Vagina (tissue), 2 donors: ENCODE results near the gene SLC29A3. TPM values are rescaled to one million over a fixed set of nuclear protein-coding genes. Genes with fewer than 3 reads are reported as not detected.

Source experiments
- DNase-seq, 2 donors: peaks; one replicate each; pipeline ENCODE4 v3.0.0-alpha.2; 2017; ENCODE audit errors: extremely low spot score in 2 of 2
- H3K27ac ChIP-seq: fragments of 200-600 bp; sonication (generic); one replicate; pipeline ENCODE4 v1.5.1; 2019
- H3K27me3 ChIP-seq: fragments of 200-600 bp; sonication (generic); one replicate; pipeline ENCODE4 v1.5.1; 2019
- H3K36me3 ChIP-seq, 2 donors: fragments of 200-600 bp; sonication (generic); one replicate each; pipeline ENCODE4 v1.5.1; 2017 to 2019
- H3K4me1 ChIP-seq: fragments of 200-600 bp; sonication (generic); one replicate; pipeline ENCODE4 v1.5.1; 2019
- H3K4me3 ChIP-seq, 2 donors: fragments of 200-600 bp; sonication (generic); 1 replicate in 1 of 2; 2 replicates in 1 of 2; pipeline ENCODE4 v1.5.1; 2016 to 2019
- H3K9me3 ChIP-seq: fragments of 200-600 bp; sonication (generic); one replicate; pipeline ENCODE4 v1.5.1; 2019
- CTCF ChIP-seq, 3 experiments: fragments of 450-650 bp in 2 of 3; fragments of 200-600 bp in 1 of 3; sonication (generic) in 1 of 3; IDR thresholded peaks; one replicate each; pipeline ENCODE4 v1.5.1; 2017 to 2019; ENCODE audit warnings: antibody characterized with exemption in 3 of 3, mild to moderate bottlenecking in 2 of 3, moderate library complexity in 2 of 3
- POLR2A ChIP-seq, 2 donors: fragments of 450-650 bp; IDR thresholded peaks; one replicate each; pipeline ENCODE4 v1.6.1; 2017; ENCODE audit warnings: antibody characterized with exemption in 2 of 2, mild to moderate bottlenecking in 2 of 2, moderate library complexity in 2 of 2
- POLR2AphosphoS5 ChIP-seq, 2 donors: sonication (generic); formaldehyde crosslinking; IDR thresholded peaks; one replicate each; pipeline ENCODE4 v1.9.0; 2017; ENCODE audit warnings: antibody characterized with exemption in 2 of 2, mild to moderate bottlenecking in 2 of 2, low read depth in 1 of 2; ENCODE audit not compliant: insufficient read depth in 1 of 2
- intact Hi-C: fragments of 100-400 bp; cut with DNase I; formaldehyde crosslinking; loops from one replicate; pipeline ENCODE4 v1.15.1; 2023
- total RNA-seq: library from RNA; depleted of rRNA; stranded (reverse); fragments of >200 nt; gene quantifications from one replicate; pipeline ENCODE4 v1.2.3, GENCODE V29; 2016

SLC29A3 gene
- total RNA-seq, 1 donor from 2014 or later, result 7.6 TPM

GRCh38 chr10:71288461-71288860 is 30.6 kb upstream of the SLC29A3 start:
- intact Hi-C loops, result loop anchor here (5.0 kb wide), 1 partner anchor 361 kb away; no protein-coding TSS in a partner anchor
- peaks cover 0 to 32% of the 10 kb centered on the region in 2 donors for H3K36me3 ChIP-seq
- no peak for TF ChIP-seq POLR2A (IDR thresholded peaks at IDR 0.05)
- TF ChIP-seq POLR2AphosphoS5 (IDR thresholded peaks at IDR 0.05; ENCODE audit: insufficient read depth in 1 of 2, low read depth in 1 of 2), result no peak
- no peak for TF ChIP-seq CTCF (IDR thresholded peaks at IDR 0.05)
- no peak overlapping the region for H3K4me3 ChIP-seq
- H3K27ac ChIP-seq, result no peak overlapping the region
- H3K27me3 ChIP-seq, result no peaks in the 10 kb centered on the region
- no peaks in the 10 kb centered on the region for H3K9me3 ChIP-seq
- peaks cover 6% of the 10 kb centered on the region for H3K4me1 ChIP-seq
- DNase-seq, result no peak

GRCh38 chr10:71289421-71290130 is 29.5 kb upstream of the SLC29A3 start:
- Histone ChIP-seq H3K27ac (no peak overlapping the region), H3K36me3 (peaks cover 0 to 38% of the 10 kb centered on the region in 2 donors), H3K4me3 (no peak overlapping the region), H3K9me3 (no peaks in the 10 kb centered on the region), H3K4me1 (peaks cover 6% of the 10 kb centered on the region), H3K27me3 (no peaks in the 10 kb centered on the region)
- TF ChIP-seq CTCF (IDR thresholded peaks at IDR 0.05), result no peak
- no peak for TF ChIP-seq POLR2A (IDR thresholded peaks at IDR 0.05)
- no peak for DNase-seq
- intact Hi-C loops, result loop anchor here (5.0 kb wide), 1 partner anchor 362 kb away; no protein-coding TSS in a partner anchor

- Histone ChIP-seq H3K4me3 (no peak overlapping the region), H3K36me3 (peaks cover 0 to 38% of the 10 kb centered on the region in 2 donors), H3K27me3 (no peaks in the 10 kb centered on the region), H3K9me3 (no peaks in the 10 kb centered on the region), H3K27ac (no peak overlapping the region), H3K4me1 (peaks cover 6% of the 10 kb centered on the region)
- no peak for DNase-seq
- TF ChIP-seq POLR2AphosphoS5 (IDR thresholded peaks at IDR 0.05; ENCODE audit: insufficient read depth in 1 of 2, low read depth in 1 of 2) (no peak), POLR2A (IDR thresholded peaks at IDR 0.05) (no peak), CTCF (IDR thresholded peaks at IDR 0.05) (no peak)
- intact Hi-C loops, result no loop called here
Observed at GRCh38 chr10:71290331-71290730, 28.7 kb upstream of the SLC29A3 start.

- H3K27me3 ChIP-seq, result no peaks in the 10 kb centered on the region
- no peak overlapping the region for H3K27ac ChIP-seq
- no peak overlapping the region for H3K4me3 ChIP-seq
- H3K9me3 ChIP-seq, result no peaks in the 10 kb centered on the region
- DNase-seq, result no peak
- intact Hi-C loops, result no loop called here
- peaks cover 6% of the 10 kb centered on the region for H3K4me1 ChIP-seq
- H3K36me3 ChIP-seq, result peaks cover 0 to 43% of the 10 kb centered on the region in 2 donors
- TF ChIP-seq POLR2AphosphoS5 (IDR thresholded peaks at IDR 0.05; ENCODE audit: insufficient read depth in 1 of 2, low read depth in 1 of 2) (no peak), POLR2A (IDR thresholded peaks at IDR 0.05) (no peak), CTCF (IDR thresholded peaks at IDR 0.05) (no peak)
Observed at GRCh38 chr10:71290806-71291527, 28.1 kb upstream of the SLC29A3 start.

- H3K9me3 ChIP-seq, result no peaks in the 10 kb centered on the region
- no peaks in the 10 kb centered on the region for H3K27me3 ChIP-seq
- peaks cover 6% of the 10 kb centered on the region for H3K4me1 ChIP-seq
- peaks cover 0 to 46% of the 10 kb centered on the region in 2 donors for H3K36me3 ChIP-seq
- H3K27ac ChIP-seq, result no peak overlapping the region
- DNase-seq, result no peak
- intact Hi-C loops, result no loop called here
- H3K4me3 ChIP-seq, result no peak overlapping the region
- TF ChIP-seq POLR2AphosphoS5 (IDR thresholded peaks at IDR 0.05; ENCODE audit: insufficient read depth in 1 of 2, low read depth in 1 of 2), result no peak
- TF ChIP-seq CTCF (IDR thresholded peaks at IDR 0.05), result no peak
- TF ChIP-seq POLR2A (IDR thresholded peaks at IDR 0.05), result no peak
Observed at GRCh38 chr10:71291528-71291900, 27.5 kb upstream of the SLC29A3 start.
